Osteoblast (primary cell): ENCODE measurements around the gene PNPLA3. TPM values are rescaled to one million over a fixed set of nuclear protein-coding genes. Genes with fewer than 3 reads are reported as not detected.

ENCODE experiments used
- DNase-seq: peaks from one replicate; pipeline ENCODE4 v3.0.0; 2011; ENCODE audit warnings: low spot score, mixed read lengths; ENCODE audit not compliant: insufficient read length; ENCODE audit errors: missing footprints
- H2AFZ ChIP-seq: 2 replicates; pipeline ENCODE4 v1.6.0; 2011; ENCODE audit warnings: mild to moderate bottlenecking, low read length
- H3K27ac ChIP-seq: 2 replicates; pipeline ENCODE4 v1.5.1; 2011; ENCODE audit warnings: mild to moderate bottlenecking, low read depth, low read length, moderate library complexity
- H3K27me3 ChIP-seq: 2 replicates; pipeline ENCODE4 v1.6.0; 2012; ENCODE audit warnings: mild to moderate bottlenecking, control low read depth, inconsistent platforms, low read length, moderate library complexity; ENCODE audit not compliant: insufficient read depth
- H3K36me3 ChIP-seq: 2 replicates; pipeline ENCODE4 v1.5.1; 2011; ENCODE audit warnings: mild to moderate bottlenecking, low read length, control low read depth, moderate library complexity; ENCODE audit not compliant: insufficient read depth
- H3K4me1 ChIP-seq: 2 replicates; pipeline ENCODE4 v1.5.1; 2011; ENCODE audit warnings: mild to moderate bottlenecking, low read length, control low read depth, moderate library complexity; ENCODE audit not compliant: insufficient read depth
- H3K4me2 ChIP-seq: 2 replicates; pipeline ENCODE4 v1.6.0; 2011; ENCODE audit warnings: mild to moderate bottlenecking, low read length; ENCODE audit not compliant: insufficient read depth
- H3K4me3 ChIP-seq: fragments of 200-600 bp; sonication (generic); 3 replicates; pipeline ENCODE4 v1.5.1; 2012; ENCODE audit warnings: mild to moderate bottlenecking, low read length, inconsistent platforms; ENCODE audit not compliant: insufficient read depth
- H3K79me2 ChIP-seq: 2 replicates; pipeline ENCODE4 v1.6.0; 2012; ENCODE audit warnings: mild to moderate bottlenecking, low read length, control low read depth, inconsistent platforms; ENCODE audit not compliant: insufficient read depth
- H3K9me3 ChIP-seq: 2 replicates; pipeline ENCODE4 v1.5.1; 2011; ENCODE audit warnings: low read depth, low read length, control low read depth
- H4K20me1 ChIP-seq: 2 replicates; pipeline ENCODE4 v1.6.0; 2012; ENCODE audit warnings: mild to moderate bottlenecking, low read length, control low read depth; ENCODE audit not compliant: insufficient read depth
- total RNA-seq: library from RNA; depleted of rRNA; stranded (reverse); fragments of >200 nt; gene quantifications from 2 replicates; pipeline ENCODE4 v1.2.3, GENCODE V29; 2012
- TF ChIP-seq, protein P1 (sequence below): IDR thresholded peaks from 2 replicates; pipeline ENCODE4 v1.5.1; 2011; ENCODE audit warnings: mild to moderate bottlenecking, low read depth, low read length, moderate library complexity; ENCODE audit errors: extremely low read depth

PNPLA3 gene
- total RNA-seq, 1 donor: 8.3 TPM

GRCh38 chr22:43969021-43969878, 45.6 kb downstream of the PNPLA3 start:
- Histone ChIP-seq H2AFZ (no peak overlapping the region), H3K4me3 (no peak overlapping the region), H3K79me2 (peaks cover 2% of the 10 kb centered on the region), H3K9me3 (no peaks in the 10 kb centered on the region), H3K4me1 (no peaks in the 10 kb centered on the region), H3K27me3 (no peaks in the 10 kb centered on the region), H3K4me2 (no peak overlapping the region), H3K36me3 (peaks cover 74% of the 10 kb centered on the region), H4K20me1 (peaks cover 4% of the 10 kb centered on the region), H3K27ac (no peak overlapping the region)
- DNase-seq: no peak
- TF ChIP-seq, protein P1, sequence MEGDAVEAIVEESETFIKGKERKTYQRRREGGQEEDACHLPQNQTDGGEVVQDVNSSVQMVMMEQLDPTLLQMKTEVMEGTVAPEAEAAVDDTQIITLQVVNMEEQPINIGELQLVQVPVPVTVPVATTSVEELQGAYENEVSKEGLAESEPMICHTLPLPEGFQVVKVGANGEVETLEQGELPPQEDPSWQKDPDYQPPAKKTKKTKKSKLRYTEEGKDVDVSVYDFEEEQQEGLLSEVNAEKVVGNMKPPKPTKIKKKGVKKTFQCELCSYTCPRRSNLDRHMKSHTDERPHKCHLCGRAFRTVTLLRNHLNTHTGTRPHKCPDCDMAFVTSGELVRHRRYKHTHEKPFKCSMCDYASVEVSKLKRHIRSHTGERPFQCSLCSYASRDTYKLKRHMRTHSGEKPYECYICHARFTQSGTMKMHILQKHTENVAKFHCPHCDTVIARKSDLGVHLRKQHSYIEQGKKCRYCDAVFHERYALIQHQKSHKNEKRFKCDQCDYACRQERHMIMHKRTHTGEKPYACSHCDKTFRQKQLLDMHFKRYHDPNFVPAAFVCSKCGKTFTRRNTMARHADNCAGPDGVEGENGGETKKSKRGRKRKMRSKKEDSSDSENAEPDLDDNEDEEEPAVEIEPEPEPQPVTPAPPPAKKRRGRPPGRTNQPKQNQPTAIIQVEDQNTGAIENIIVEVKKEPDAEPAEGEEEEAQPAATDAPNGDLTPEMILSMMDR: no peak

DNA sequence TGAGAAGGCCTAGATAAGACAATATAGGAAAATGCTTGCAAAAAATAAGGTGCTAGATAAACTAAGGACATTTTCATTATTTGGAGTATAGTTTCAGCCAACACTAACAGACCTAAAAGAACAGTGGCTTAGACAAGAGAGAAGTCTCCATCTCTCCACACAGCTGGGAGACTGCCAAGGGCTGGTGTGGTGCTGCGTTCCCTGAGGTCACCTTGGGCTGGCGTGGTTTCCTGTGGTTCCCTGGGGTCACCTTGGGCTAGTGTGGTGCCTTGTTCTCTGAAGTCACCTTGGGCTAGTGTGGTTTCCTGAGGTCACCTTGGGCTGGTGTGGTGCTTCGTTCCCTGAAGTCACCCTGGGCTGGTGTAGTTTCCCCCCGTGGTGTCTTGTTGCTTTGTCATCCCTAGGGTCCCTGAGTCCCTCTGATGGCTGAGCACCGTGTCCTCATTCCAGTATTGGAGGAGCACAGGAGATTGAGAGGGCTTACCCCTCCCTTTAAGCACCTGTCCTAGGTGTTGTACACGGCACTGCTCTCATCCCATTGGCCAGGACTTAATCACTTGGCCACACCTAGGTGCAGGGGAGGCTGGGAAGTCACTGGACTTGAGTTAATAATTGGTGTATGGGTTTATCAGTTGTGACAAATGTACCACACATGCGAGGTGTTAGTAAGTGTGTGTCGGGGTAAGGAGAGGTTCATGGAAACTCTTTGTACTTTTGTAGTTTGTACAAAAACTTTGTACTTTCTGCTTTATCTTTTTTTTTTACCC, 46.6 kb downstream of the PNPLA3 start:
- no peaks in the 10 kb centered on the region for H3K9me3 ChIP-seq
- peaks cover 4% of the 10 kb centered on the region for H4K20me1 ChIP-seq
- peaks cover 74% of the 10 kb centered on the region for H3K36me3 ChIP-seq
- H3K27me3 ChIP-seq: no peaks in the 10 kb centered on the region
- DNase-seq: no peak
- TF ChIP-seq, protein P1: no peak
- no peak overlapping the region for H2AFZ ChIP-seq
- no peaks in the 10 kb centered on the region for H3K4me1 ChIP-seq
- peaks cover 2% of the 10 kb centered on the region for H3K79me2 ChIP-seq
- H3K27ac ChIP-seq: no peak overlapping the region
- no peak overlapping the region for H3K4me2 ChIP-seq
- H3K4me3 ChIP-seq: no peak overlapping the region

GRCh38 chr22:43971112-43971511, 47.5 kb downstream of the PNPLA3 start:
- Histone ChIP-seq H4K20me1 (peaks cover 4% of the 10 kb centered on the region), H3K36me3 (peaks cover 74% of the 10 kb centered on the region), H3K79me2 (peaks cover 2% of the 10 kb centered on the region), H3K9me3 (no peaks in the 10 kb centered on the region), H3K4me3 (no peak overlapping the region), H3K27ac (no peak overlapping the region), H2AFZ (no peak overlapping the region), H3K4me2 (no peak overlapping the region), H3K4me1 (no peaks in the 10 kb centered on the region), H3K27me3 (no peaks in the 10 kb centered on the region)
- DNase-seq: no peak
- TF ChIP-seq, protein P1: no peak

- no peak for DNase-seq
- no peak overlapping the region for H3K27ac ChIP-seq
- no peak overlapping the region for H3K4me2 ChIP-seq
- TF ChIP-seq, protein P1: no peak
- H3K27me3 ChIP-seq: no peaks in the 10 kb centered on the region
- no peaks in the 10 kb centered on the region for H3K9me3 ChIP-seq
- no peak overlapping the region for H2AFZ ChIP-seq
- H3K79me2 ChIP-seq: peaks cover 2% of the 10 kb centered on the region
- H4K20me1 ChIP-seq: peaks cover 4% of the 10 kb centered on the region
- no peaks in the 10 kb centered on the region for H3K4me1 ChIP-seq
- H3K4me3 ChIP-seq: no peak overlapping the region
- H3K36me3 ChIP-seq: peaks cover 74% of the 10 kb centered on the region
These were observed 49.4 kb downstream of the PNPLA3 start for GRCh38 chr22:43972931-43973462.
